IPS-20b (cell line): ENCODE measurements around the gene GPD2.

Experiments used
- H3K27ac ChIP-seq: one replicate; pipeline ENCODE4 v1.5.1; 2013; ENCODE audit warnings: low read length
- H3K27me3 ChIP-seq: 2 replicates; pipeline ENCODE4 v1.6.1; 2013; ENCODE audit warnings: mild to moderate bottlenecking, low read length, inconsistent platforms; ENCODE audit not compliant: insufficient read depth
- H3K36me3 ChIP-seq: 2 replicates; pipeline ENCODE4 v1.6.1; 2013; ENCODE audit warnings: low read depth, mild to moderate bottlenecking, inconsistent platforms, low read length, moderate library complexity; ENCODE audit not compliant: insufficient read depth
- H3K4me1 ChIP-seq: 2 replicates; pipeline ENCODE4 v1.6.1; 2013; ENCODE audit warnings: mild to moderate bottlenecking, control low read depth, inconsistent platforms, low read length, moderate library complexity; ENCODE audit not compliant: insufficient read depth
- H3K4me3 ChIP-seq: 2 replicates; pipeline ENCODE4 v1.5.1; 2013; ENCODE audit warnings: mild to moderate bottlenecking, low read length, inconsistent platforms
- H3K9ac ChIP-seq: 2 replicates; pipeline ENCODE4 v1.6.1; 2013; ENCODE audit warnings: low read depth, mild to moderate bottlenecking, inconsistent platforms, low read length, moderate library complexity
- H3K9me3 ChIP-seq: 2 replicates; pipeline ENCODE4 v1.6.1; 2013; ENCODE audit warnings: mild to moderate bottlenecking, low read depth, low read length, inconsistent platforms; ENCODE audit not compliant: insufficient read depth

The GPD2 gene

DNA sequence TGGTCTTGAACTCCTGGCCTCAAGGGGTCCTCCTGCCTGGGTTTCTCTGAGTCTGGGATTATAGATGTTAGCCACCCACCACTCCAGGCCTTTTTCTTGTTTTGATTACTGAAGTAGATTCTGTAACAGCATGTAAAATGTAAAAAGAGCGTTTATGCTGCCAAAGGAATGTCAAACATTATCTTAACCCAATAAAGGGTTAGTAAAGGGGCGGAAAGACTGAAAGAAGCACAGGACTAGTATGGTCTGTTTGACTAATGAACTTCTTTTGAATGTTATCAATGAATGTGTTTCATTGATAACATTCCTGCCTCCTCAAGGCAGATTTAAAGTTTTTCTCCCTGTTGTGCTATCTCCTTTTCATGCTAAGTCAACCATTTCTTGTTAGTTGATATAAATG, 29.4 kb downstream of the GPD2 start:
- no peaks in the 10 kb centered on the region for H3K36me3 ChIP-seq
- H3K4me3 ChIP-seq = no peak overlapping the region
- no peaks in the 10 kb centered on the region for H3K27me3 ChIP-seq
- peaks cover 16% of the 10 kb centered on the region for H3K4me1 ChIP-seq
- no peak overlapping the region for H3K27ac ChIP-seq
- H3K9me3 ChIP-seq = no peaks in the 10 kb centered on the region
- no peak overlapping the region for H3K9ac ChIP-seq

- Histone ChIP-seq H3K9ac (no peak overlapping the region), H3K9me3 (no peaks in the 10 kb centered on the region), H3K27ac (no peak overlapping the region), H3K27me3 (no peaks in the 10 kb centered on the region), H3K4me3 (no peak overlapping the region), H3K36me3 (no peaks in the 10 kb centered on the region), H3K4me1 (peaks cover 16% of the 10 kb centered on the region)
Observed at GRCh38 chr2:156466739-156467405, 30.7 kb downstream of the GPD2 start.

GRCh38 chr2:156470975-156471583, 34.9 kb downstream of the GPD2 start:
- Histone ChIP-seq H3K27me3 (no peaks in the 10 kb centered on the region), H3K36me3 (no peaks in the 10 kb centered on the region), H3K9me3 (no peaks in the 10 kb centered on the region), H3K27ac (no peak overlapping the region), H3K4me1 (peaks cover 22% of the 10 kb centered on the region), H3K9ac (no peak overlapping the region), H3K4me3 (no peak overlapping the region)

- no peak overlapping the region for H3K4me3 ChIP-seq
- no peaks in the 10 kb centered on the region for H3K9me3 ChIP-seq
- H3K4me1 ChIP-seq = peaks cover 24% of the 10 kb centered on the region
- no peaks in the 10 kb centered on the region for H3K36me3 ChIP-seq
- H3K27me3 ChIP-seq = no peaks in the 10 kb centered on the region
- H3K9ac ChIP-seq = no peak overlapping the region
- no peak overlapping the region for H3K27ac ChIP-seq
Observed at GRCh38 chr2:156471762-156472161, 35.6 kb downstream of the GPD2 start.

- H3K9ac ChIP-seq = no peak overlapping the region
- H3K27ac ChIP-seq = no peak overlapping the region
Observed at GRCh38 chr2:156472686-156473085, 36.5 kb downstream of the GPD2 start.

GRCh38 chr2:156473445-156473844, 37.3 kb downstream of the GPD2 start:
- no peak overlapping the region for H3K9ac ChIP-seq
- no peaks in the 10 kb centered on the region for H3K36me3 ChIP-seq
- no peaks in the 10 kb centered on the region for H3K27me3 ChIP-seq
- H3K4me3 ChIP-seq = no peak overlapping the region
- H3K27ac ChIP-seq = no peak overlapping the region
- peaks cover 9% of the 10 kb centered on the region; the same call in 1 of the 2 replicates for H3K4me1 ChIP-seq
- H3K9me3 ChIP-seq = no peaks in the 10 kb centered on the region

More at GRCh38 chr2:156472686-156473085, 36.5 kb downstream of the GPD2 start:
- Histone ChIP-seq H3K36me3 (no peaks in the 10 kb centered on the region), H3K9me3 (no peaks in the 10 kb centered on the region), H3K4me1 (peaks cover 15% of the 10 kb centered on the region), H3K27me3 (no peaks in the 10 kb centered on the region), H3K4me3 (no peak overlapping the region)

DNA sequence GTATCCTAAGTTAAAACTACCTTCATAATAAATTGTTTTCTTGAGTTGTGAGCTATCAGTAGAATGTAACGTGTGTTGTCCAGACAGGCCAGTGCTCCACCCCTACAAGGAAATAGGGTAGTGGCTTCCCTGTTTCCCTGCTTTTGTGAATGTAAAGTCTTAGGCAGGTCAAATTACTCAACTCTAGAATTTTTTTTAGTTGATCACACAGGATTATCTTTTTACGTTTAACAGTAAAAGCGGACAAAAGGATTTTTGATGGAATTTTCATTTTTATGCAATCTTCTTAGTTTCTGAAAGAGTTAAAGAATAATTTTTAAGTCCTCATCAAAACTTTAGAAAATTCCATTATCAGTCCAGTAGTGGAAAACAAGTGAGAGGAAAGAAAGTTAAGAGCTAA, 38.2 kb downstream of the GPD2 start:
- no peak overlapping the region for H3K4me3 ChIP-seq
- no peaks in the 10 kb centered on the region for H3K27me3 ChIP-seq
- no peaks in the 10 kb centered on the region for H3K36me3 ChIP-seq
- no peak overlapping the region for H3K27ac ChIP-seq
- H3K9ac ChIP-seq = no peak overlapping the region
- H3K9me3 ChIP-seq = no peaks in the 10 kb centered on the region
- H3K4me1 ChIP-seq = peaks cover 9% of the 10 kb centered on the region; the same call in 1 of the 2 replicates

GRCh38 chr2:156476021-156476849, 40.1 kb downstream of the GPD2 start:
- no peak overlapping the region for H3K4me3 ChIP-seq
- H3K9me3 ChIP-seq = no peaks in the 10 kb centered on the region
- H3K27me3 ChIP-seq = no peaks in the 10 kb centered on the region
- H3K36me3 ChIP-seq = no peaks in the 10 kb centered on the region
- no peak overlapping the region for H3K27ac ChIP-seq
- peaks cover 9% of the 10 kb centered on the region; the same call in 1 of the 2 replicates for H3K4me1 ChIP-seq
- no peak overlapping the region for H3K9ac ChIP-seq

- Histone ChIP-seq H3K4me1 (peaks cover 9% of the 10 kb centered on the region; the same call in 1 of the 2 replicates), H3K9ac (no peak overlapping the region), H3K27me3 (no peaks in the 10 kb centered on the region), H3K27ac (no peak overlapping the region), H3K4me3 (no peak overlapping the region), H3K36me3 (no peaks in the 10 kb centered on the region), H3K9me3 (no peaks in the 10 kb centered on the region)
Observed at GRCh38 chr2:156476850-156477206, 40.6 kb downstream of the GPD2 start.

DNA sequence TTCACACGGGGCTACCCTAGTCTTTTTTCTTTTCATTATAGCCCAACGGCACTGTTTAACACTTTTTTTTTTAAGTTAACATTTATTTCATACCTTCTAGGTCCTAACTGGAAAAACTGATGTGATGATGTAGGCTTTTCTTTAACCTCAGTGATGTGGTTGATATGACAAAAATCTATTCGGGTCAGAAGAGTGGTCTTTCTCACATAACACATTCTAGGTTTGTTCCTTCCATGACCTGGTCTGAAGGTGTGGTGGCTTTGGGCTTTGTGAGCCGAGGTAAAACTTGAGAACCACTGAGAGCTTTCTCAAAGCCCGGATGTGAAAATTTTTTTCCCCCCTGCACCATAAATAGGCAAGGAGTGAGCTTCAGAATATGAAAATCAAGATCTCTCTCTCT, 44.2 kb downstream of the GPD2 start:
- Histone ChIP-seq H3K27me3 (no peaks in the 10 kb centered on the region), H3K27ac (no peak overlapping the region), H3K4me1 (peaks cover 20% of the 10 kb centered on the region), H3K4me3 (no peak overlapping the region), H3K9ac (no peak overlapping the region), H3K36me3 (no peaks in the 10 kb centered on the region), H3K9me3 (no peaks in the 10 kb centered on the region)

- no peak overlapping the region for H3K27ac ChIP-seq
- no peaks in the 10 kb centered on the region for H3K9me3 ChIP-seq
- no peak overlapping the region for H3K4me3 ChIP-seq
- H3K36me3 ChIP-seq = no peaks in the 10 kb centered on the region
- H3K27me3 ChIP-seq = no peaks in the 10 kb centered on the region
- peaks cover 11% of the 10 kb centered on the region for H3K4me1 ChIP-seq
- no peak overlapping the region for H3K9ac ChIP-seq
Observed at GRCh38 chr2:156481312-156481711, 45.1 kb downstream of the GPD2 start.
